Fibroblast of mammary gland (primary cell): ENCODE data around the gene ORMDL2.

ENCODE experiments used
- DNase-seq: peaks from one replicate; pipeline ENCODE4 v3.0.0-alpha.2; 2010; ENCODE audit warnings: low read depth
- H3K4me3 ChIP-seq: 2 replicates; pipeline ENCODE4 v1.5.1; 2011; ENCODE audit warnings: low read depth, mild to moderate bottlenecking, low read length, moderate library complexity; ENCODE audit not compliant: control insufficient read depth
- TF ChIP-seq, protein P1 (sequence below): conservative IDR thresholded peaks from 2 replicates; pipeline ENCODE4 v1.5.1; 2011; ENCODE audit warnings: low read depth, low read length, inconsistent platforms; ENCODE audit not compliant: control insufficient read depth, insufficient read depth

The ORMDL2 gene

GRCh38 chr12:55823419-55823818 lies 5.6 kb downstream of the ORMDL2 start:
- TF ChIP-seq, protein P1, sequence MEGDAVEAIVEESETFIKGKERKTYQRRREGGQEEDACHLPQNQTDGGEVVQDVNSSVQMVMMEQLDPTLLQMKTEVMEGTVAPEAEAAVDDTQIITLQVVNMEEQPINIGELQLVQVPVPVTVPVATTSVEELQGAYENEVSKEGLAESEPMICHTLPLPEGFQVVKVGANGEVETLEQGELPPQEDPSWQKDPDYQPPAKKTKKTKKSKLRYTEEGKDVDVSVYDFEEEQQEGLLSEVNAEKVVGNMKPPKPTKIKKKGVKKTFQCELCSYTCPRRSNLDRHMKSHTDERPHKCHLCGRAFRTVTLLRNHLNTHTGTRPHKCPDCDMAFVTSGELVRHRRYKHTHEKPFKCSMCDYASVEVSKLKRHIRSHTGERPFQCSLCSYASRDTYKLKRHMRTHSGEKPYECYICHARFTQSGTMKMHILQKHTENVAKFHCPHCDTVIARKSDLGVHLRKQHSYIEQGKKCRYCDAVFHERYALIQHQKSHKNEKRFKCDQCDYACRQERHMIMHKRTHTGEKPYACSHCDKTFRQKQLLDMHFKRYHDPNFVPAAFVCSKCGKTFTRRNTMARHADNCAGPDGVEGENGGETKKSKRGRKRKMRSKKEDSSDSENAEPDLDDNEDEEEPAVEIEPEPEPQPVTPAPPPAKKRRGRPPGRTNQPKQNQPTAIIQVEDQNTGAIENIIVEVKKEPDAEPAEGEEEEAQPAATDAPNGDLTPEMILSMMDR = no peak
- no peak overlapping the region for H3K4me3 ChIP-seq
- DNase-seq = no peak

DNA sequence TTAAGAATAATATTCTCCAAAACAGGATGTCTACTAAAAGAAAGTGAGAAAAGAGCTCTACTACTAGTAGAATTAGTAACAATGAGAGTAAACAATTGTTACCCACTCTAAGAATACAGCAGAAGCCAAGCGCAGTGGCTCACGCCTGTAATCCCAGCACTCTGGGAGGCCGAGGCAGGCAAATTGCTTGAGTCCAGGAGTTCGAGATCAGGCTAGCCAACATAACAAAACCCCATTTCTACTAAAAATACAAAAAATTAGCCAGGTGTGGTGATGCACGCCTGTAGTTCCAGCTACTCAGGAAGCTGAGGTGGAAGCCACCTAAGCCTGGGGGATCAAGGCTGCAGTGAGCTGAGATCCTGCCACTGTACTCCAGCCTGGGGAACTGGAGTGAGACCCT lies 6.9 kb downstream of the ORMDL2 start:
- H3K4me3 ChIP-seq = no peak overlapping the region
- TF ChIP-seq, protein P1 = no peak
- no peak for DNase-seq

- H3K4me3 ChIP-seq = no peak overlapping the region
- TF ChIP-seq, protein P1 = no peak
- no peak for DNase-seq
These were observed 10.0 kb downstream of the ORMDL2 start for GRCh38 chr12:55827806-55828205.

DNA sequence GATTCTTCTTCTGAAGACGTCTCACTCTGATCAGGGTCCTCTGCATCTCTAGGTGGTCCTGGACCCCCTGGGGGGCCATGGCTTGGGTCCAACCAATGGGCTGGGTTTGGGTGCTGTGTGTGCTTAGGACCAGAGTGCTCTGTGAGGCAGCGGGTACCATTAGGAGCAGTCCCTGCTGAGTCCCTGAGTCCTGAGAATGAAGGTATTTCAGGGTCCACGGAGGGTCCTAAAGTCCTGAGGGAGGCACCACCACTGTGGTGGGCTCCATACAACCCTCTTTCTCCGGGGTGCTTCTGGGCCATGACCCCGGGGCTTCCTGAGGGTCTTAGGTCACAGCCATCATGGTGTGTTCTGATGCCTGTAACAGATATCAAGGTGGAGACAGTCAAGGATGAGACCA lies 10.5 kb downstream of the ORMDL2 start:
- DNase-seq = no peak
- peak overlapping the region; percentile 90 for H3K4me3 ChIP-seq
- TF ChIP-seq, protein P1 = no peak

GRCh38 chr12:55829967-55830600 lies 12.2 kb downstream of the ORMDL2 start:
- DNase-seq = no peak
- TF ChIP-seq, protein P1 = no peak
- H3K4me3 ChIP-seq = peak overlapping the region; percentile 90

DNA sequence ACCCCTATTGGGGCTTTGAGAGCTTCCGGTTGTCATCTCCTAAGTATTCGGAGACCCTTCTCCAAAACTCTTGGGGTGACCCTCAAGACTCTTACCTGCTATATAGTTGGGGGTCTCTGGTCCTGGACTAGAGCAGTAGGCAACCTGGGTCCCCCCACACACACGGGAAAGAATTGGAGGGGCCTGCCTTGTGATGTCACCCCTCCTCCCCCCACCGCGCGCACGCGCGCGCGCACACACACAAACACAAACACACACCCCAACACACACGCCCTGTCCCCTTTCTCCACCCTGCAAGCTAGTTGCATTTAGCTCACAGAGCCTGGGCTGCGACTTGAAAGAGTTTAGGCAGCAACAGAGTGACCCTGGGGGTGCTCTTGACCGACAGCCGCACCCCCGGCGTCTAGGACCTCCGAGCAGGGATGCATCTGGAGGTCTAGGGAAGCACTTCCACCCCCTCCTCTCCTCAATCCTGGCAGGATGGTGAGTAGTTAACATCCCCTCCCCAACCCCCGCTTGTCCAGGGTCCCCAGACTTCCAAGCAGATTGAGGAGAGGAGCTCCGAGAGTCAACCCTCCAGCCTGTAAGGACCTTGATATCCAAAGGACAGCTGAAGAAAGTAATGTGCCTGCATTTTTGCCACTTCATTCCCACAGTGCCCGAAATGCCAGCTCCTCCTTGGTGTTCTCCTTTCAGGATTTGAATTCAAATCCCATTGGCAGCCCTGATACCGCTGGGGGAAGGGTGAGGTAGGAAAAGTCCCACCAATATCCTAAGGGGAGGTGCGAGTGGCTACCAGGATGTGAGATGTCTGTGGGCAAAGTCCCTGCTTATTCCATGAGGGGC lies 13.0 kb downstream of the ORMDL2 start:
- TF ChIP-seq, protein P1 = no peak
- peak; percentile 66 for DNase-seq

GRCh38 chr12:55831447-55831815 lies 13.6 kb downstream of the ORMDL2 start:
- TF ChIP-seq, protein P1 = no peak
- H3K4me3 ChIP-seq = peak overlapping the region; percentile 90
- DNase-seq = no peak

More for the DNA sequence above, 13.0 kb downstream of the ORMDL2 start:
- H3K4me3 ChIP-seq = peak overlapping the region; percentile 90
